Measurements from ENCODE around the gene BPIFB2. TPM values are rescaled to one million over a fixed set of nuclear protein-coding genes. Genes with fewer than 3 reads are reported as not detected.

The BPIFB2 gene
- total and polyA plus RNA-seq, 2 donors (not counting 1 experiment from before 2014, with no cell fraction given) = not detected

DNA sequence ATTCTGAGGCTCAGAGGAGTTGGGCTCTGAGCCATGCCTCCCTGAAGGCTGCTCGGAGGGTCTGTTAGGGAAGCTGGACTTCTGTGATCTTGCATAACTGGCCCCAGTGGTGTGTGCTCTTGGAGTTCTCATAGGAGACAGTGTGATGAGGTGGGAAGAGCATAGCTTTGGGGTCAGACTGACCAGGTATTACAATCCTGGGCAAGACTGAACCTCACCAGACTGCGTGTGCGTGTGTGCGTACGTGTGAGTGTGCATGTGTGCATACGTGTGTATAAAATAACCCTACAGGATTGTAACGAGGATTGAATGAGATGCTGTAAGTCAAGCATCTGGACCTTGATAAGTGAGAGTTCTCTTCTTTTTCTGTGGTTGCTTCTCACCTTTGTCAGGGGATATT is 10.0 kb downstream of the BPIFB2 start:
- H3K79me2 ChIP-seq (ENCODE audit: control insufficient read depth, insufficient read depth, low read length) = no peaks in the 10 kb centered on the region
- H3K4me2 ChIP-seq (ENCODE audit: extremely low read depth, insufficient read depth, low read length) = no peak overlapping the region
- no peak overlapping the region for H3K4me3 ChIP-seq (replicated peaks in 1 of 4; ENCODE audit: control extremely low read depth in 1 of 4, insufficient read depth in 1 of 4, low read depth in 3 of 4, low read length in 4 of 4)
- no peak overlapping the region for H3K9ac ChIP-seq (ENCODE audit: insufficient read depth, low read length)
- no peak overlapping the region for H3K27ac ChIP-seq (ENCODE audit: insufficient read depth, low read length)
- peaks cover 3% of the 10 kb centered on the region for H3K27me3 ChIP-seq (ENCODE audit: control insufficient read depth, insufficient read depth, low read length)
- H4K20me1 ChIP-seq (ENCODE audit: control insufficient read depth, extremely low read depth, insufficient read depth, low read length) = no peaks in the 10 kb centered on the region
- H2AFZ ChIP-seq (ENCODE audit: low read length) = no peak overlapping the region
- H3K4me1 ChIP-seq (ENCODE audit: control insufficient read depth, extremely low read depth, insufficient read depth, low read length) = no peaks in the 10 kb centered on the region
- H3K9me3 ChIP-seq (ENCODE audit: control insufficient read depth, insufficient read depth, low read depth, low read length) = no peaks in the 10 kb centered on the region
- DNase-seq (ENCODE audit: low read depth in 2 of 2) = no peak
- H3K36me3 ChIP-seq (ENCODE audit: control insufficient read depth, insufficient read depth, low read length) = no peaks in the 10 kb centered on the region
- TF ChIP-seq, protein P1, sequence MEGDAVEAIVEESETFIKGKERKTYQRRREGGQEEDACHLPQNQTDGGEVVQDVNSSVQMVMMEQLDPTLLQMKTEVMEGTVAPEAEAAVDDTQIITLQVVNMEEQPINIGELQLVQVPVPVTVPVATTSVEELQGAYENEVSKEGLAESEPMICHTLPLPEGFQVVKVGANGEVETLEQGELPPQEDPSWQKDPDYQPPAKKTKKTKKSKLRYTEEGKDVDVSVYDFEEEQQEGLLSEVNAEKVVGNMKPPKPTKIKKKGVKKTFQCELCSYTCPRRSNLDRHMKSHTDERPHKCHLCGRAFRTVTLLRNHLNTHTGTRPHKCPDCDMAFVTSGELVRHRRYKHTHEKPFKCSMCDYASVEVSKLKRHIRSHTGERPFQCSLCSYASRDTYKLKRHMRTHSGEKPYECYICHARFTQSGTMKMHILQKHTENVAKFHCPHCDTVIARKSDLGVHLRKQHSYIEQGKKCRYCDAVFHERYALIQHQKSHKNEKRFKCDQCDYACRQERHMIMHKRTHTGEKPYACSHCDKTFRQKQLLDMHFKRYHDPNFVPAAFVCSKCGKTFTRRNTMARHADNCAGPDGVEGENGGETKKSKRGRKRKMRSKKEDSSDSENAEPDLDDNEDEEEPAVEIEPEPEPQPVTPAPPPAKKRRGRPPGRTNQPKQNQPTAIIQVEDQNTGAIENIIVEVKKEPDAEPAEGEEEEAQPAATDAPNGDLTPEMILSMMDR (conservative IDR thresholded peaks at IDR 0.05 in 1 of 2, IDR thresholded peaks at IDR 0.05 in 1 of 2; ENCODE audit: low read depth in 1 of 2, low read length in 2 of 2) = no peak
- no peak for TF ChIP-seq EZH2 (IDR thresholded peaks at IDR 0.05; ENCODE audit: low read length, missing control alignments)

DNA sequence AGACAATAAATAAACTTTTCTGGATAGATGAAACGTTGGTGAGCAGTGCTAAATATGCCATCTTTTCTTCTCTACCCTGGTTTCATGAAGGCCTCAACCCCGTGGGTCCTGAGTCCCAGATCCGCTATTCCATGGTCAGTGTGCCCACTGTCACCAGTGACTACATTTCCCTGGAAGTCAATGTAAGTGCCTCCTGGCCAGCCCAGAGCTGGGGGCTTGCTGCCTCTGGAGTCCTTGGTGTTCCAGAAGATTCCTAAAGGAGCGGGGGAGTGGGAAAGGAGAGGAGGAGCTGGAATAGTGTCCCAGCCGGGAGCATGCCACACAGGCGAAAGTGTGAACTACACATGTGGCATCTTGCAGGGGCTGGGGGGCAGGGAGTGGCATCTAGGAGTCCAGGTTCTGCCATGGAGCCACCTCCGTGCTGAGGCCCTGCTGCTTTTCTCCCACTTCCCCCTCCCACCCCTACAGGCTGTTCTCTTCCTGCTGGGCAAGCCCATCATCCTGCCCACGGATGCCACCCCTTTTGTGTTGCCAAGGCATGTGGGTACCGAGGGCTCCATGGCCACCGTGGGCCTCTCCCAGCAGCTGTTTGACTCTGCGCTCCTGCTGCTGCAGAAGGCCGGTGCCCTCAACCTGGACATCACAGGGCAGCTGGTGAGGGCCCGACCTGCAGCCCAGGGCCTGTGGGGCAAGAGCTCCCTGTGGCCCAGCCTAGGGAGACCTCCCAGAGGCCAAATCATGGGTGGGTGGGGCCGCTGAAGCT is 10.8 kb downstream of the BPIFB2 start:
- Histone ChIP-seq H4K20me1 (ENCODE audit: control insufficient read depth, extremely low read depth, insufficient read depth, low read length) (no peaks in the 10 kb centered on the region), H3K36me3 (ENCODE audit: control insufficient read depth, insufficient read depth, low read length) (no peaks in the 10 kb centered on the region), H3K9me3 (ENCODE audit: control insufficient read depth, insufficient read depth, low read depth, low read length) (no peaks in the 10 kb centered on the region), H3K79me2 (ENCODE audit: control insufficient read depth, insufficient read depth, low read length) (no peaks in the 10 kb centered on the region), H3K9ac (ENCODE audit: insufficient read depth, low read length) (no peak overlapping the region), H3K27ac (ENCODE audit: insufficient read depth, low read length) (no peak overlapping the region), H3K4me1 (ENCODE audit: control insufficient read depth, extremely low read depth, insufficient read depth, low read length) (no peaks in the 10 kb centered on the region), H3K27me3 (ENCODE audit: control insufficient read depth, insufficient read depth, low read length) (peaks cover 3% of the 10 kb centered on the region), H3K4me3 (replicated peaks in 1 of 4; ENCODE audit: control extremely low read depth in 1 of 4, insufficient read depth in 1 of 4, low read depth in 3 of 4, low read length in 4 of 4) (no peak overlapping the region), H3K4me2 (ENCODE audit: extremely low read depth, insufficient read depth, low read length) (no peak overlapping the region), H2AFZ (ENCODE audit: low read length) (no peak overlapping the region)
- no peak for TF ChIP-seq EZH2 (IDR thresholded peaks at IDR 0.05; ENCODE audit: low read length, missing control alignments)
- TF ChIP-seq, protein P1 (conservative IDR thresholded peaks at IDR 0.05 in 1 of 2, IDR thresholded peaks at IDR 0.05 in 1 of 2; ENCODE audit: low read depth in 1 of 2, low read length in 2 of 2) = no peak
- DNase-seq (ENCODE audit: low read depth in 2 of 2) = no peak

DNA sequence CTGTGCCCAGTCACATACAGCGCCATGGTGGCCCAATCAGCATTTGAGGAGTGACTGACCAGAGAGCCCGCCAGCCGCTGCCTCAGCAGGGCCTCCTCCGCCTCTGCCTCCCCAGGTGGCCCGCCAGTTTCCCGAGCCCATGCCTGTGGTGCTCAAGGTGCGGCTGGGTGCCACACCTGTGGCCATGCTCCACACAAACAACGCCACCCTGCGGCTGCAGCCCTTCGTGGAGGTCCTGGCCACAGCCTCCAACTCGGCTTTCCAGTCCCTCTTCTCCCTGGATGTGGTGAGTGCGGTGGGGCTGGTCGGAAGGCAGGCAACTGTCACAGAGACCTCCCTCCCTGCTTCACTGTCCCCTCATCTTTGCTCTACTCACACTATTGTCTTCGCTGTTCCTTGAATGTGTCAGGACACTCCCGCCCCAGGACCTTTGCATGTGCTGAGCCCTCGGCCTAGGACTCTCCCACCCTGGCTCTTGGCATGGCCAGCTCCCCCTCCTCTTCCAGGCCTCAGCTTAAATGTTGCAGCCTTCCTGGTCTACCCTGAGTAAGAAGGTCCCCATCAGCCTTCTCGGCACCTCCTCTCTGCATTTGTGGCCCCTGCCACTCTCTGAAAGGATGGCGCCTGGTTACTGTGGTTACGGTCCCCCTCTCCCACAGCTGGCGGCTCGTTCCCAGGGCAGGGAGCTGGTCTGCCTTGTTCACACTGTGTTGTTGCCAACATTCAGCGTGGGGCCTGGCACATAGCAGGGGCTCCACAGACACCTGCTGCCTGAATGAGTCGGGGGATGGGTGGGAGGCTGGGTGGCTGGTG is 12.2 kb downstream of the BPIFB2 start:
- Histone ChIP-seq H3K36me3 (ENCODE audit: control insufficient read depth, insufficient read depth, low read length) (no peaks in the 10 kb centered on the region), H3K9me3 (ENCODE audit: control insufficient read depth, insufficient read depth, low read depth, low read length) (no peaks in the 10 kb centered on the region), H3K4me3 (replicated peaks in 1 of 4; ENCODE audit: control extremely low read depth in 1 of 4, insufficient read depth in 1 of 4, low read depth in 3 of 4, low read length in 4 of 4) (no peak overlapping the region), H3K27me3 (ENCODE audit: control insufficient read depth, insufficient read depth, low read length) (peaks cover 3% of the 10 kb centered on the region), H3K4me2 (ENCODE audit: extremely low read depth, insufficient read depth, low read length) (no peak overlapping the region), H3K9ac (ENCODE audit: insufficient read depth, low read length) (no peak overlapping the region), H2AFZ (ENCODE audit: low read length) (no peak overlapping the region), H3K79me2 (ENCODE audit: control insufficient read depth, insufficient read depth, low read length) (no peaks in the 10 kb centered on the region), H3K27ac (ENCODE audit: insufficient read depth, low read length) (no peak overlapping the region), H4K20me1 (ENCODE audit: control insufficient read depth, extremely low read depth, insufficient read depth, low read length) (no peaks in the 10 kb centered on the region), H3K4me1 (ENCODE audit: control insufficient read depth, extremely low read depth, insufficient read depth, low read length) (no peaks in the 10 kb centered on the region)
- TF ChIP-seq EZH2 (IDR thresholded peaks at IDR 0.05; ENCODE audit: low read length, missing control alignments) = no peak
- TF ChIP-seq, protein P1 (conservative IDR thresholded peaks at IDR 0.05 in 1 of 2, IDR thresholded peaks at IDR 0.05 in 1 of 2; ENCODE audit: low read depth in 1 of 2, low read length in 2 of 2) = no peak
- no peak for DNase-seq (ENCODE audit: low read depth in 2 of 2)

Data from fibroblast of lung (primary cell).